Activated B cell treated with CpG ODN at 0.5 μM for 24 hours (primary cell): ENCODE measurements around the gene ZNF691. TPM values are rescaled to one million over a fixed set of nuclear protein-coding genes. Genes with fewer than 3 reads are reported as not detected.

Source experiments
- ATAC-seq: fragments of 200-7000 bp; cut with Tn5 transposase; one replicate; pipeline ENCODE4 v1.10.0; 2021; ENCODE audit warnings: low read depth, mild to moderate bottlenecking, moderate library complexity
- CTCF ChIA-PET: fragments of 350-600 bp; sonication (Branson Sonifier 250); formaldehyde crosslinking; loops from one replicate; lab custom pipeline; 2021; ENCODE audit warnings: antibody characterized with exemption; lab: Charles Lee
- POLR2A ChIA-PET: fragments of 350-600 bp; sonication (Branson Sonifier 250); formaldehyde crosslinking; loops from one replicate; lab custom pipeline; 2021; ENCODE audit warnings: antibody characterized with exemption; lab: Charles Lee
- DNase-seq: peaks from one replicate; pipeline ENCODE4 v3.0.0; 2022
- H3K27ac Mint-ChIP-seq: one replicate; pipeline ENCODE4 v1.8.0; 2020; ENCODE audit warnings: mixed read lengths
- H3K27me3 Mint-ChIP-seq: one replicate; pipeline ENCODE4 v1.8.0; 2021; ENCODE audit warnings: mixed read lengths
- H3K36me3 Mint-ChIP-seq: one replicate; pipeline ENCODE4 v1.8.0; 2021; ENCODE audit warnings: low read depth, mixed read lengths
- H3K4me1 Mint-ChIP-seq: one replicate; pipeline ENCODE4 v1.8.0; 2021; ENCODE audit warnings: mixed read lengths
- H3K4me3 Mint-ChIP-seq: one replicate; pipeline ENCODE4 v1.8.0; 2020; ENCODE audit warnings: mild to moderate bottlenecking, mixed read lengths
- H3K9me3 Mint-ChIP-seq: one replicate; pipeline ENCODE4 v1.8.0; 2020; ENCODE audit warnings: mixed read lengths
- CTCF ChIP-seq: fragments of 200-600 bp; IDR thresholded peaks from one replicate; pipeline ENCODE4 v1.8.0; 2022; ENCODE audit warnings: antibody characterized with exemption, mild to moderate bottlenecking
- intact Hi-C: fragments of 100-400 bp; cut with micrococcal nuclease; formaldehyde crosslinking; loops from one replicate; pipeline ENCODE4 v1.15.1; 2024
- total RNA-seq: library from RNA; stranded (reverse); gene quantifications from 2 replicates; pipeline ENCODE4 v1.2.3, GENCODE V29; 2022

The ZNF691 gene
- total RNA-seq, 1 donor from 2014 or later: 16.1 TPM

- CTCF ChIA-PET: interaction anchor here (1.0 to 2.8 kb wide), 4 partner anchors 50 to 257 kb away, joined by 3 to 13 read pairs (median 4); partner anchors contain the start of genes C1orf50 and P3H1
- Mint-ChIP-seq H3K36me3 (peaks cover 13% of the 10 kb centered on the region), H3K27me3 (no peaks in the 10 kb centered on the region)
These were observed 29.6 kb upstream of the ZNF691 start, which contains the start of the genes ERMAP and SVBP for GRCh38 chr1:42816585-42817439. ERMAP (plus strand) TSS chr1:42817122; CDS start chr1:42830449, 13,327 bp downstream. SVBP (minus strand) TSS chr1:42817397; CDS start chr1:42816544, 853 bp downstream.

GRCh38 chr1:42817440-42817767 is 29.0 kb upstream of the ZNF691 start:
- Mint-ChIP-seq H3K9me3 (no peaks in the 10 kb centered on the region), H3K27ac (no peak overlapping the region), H3K36me3 (peaks cover 13% of the 10 kb centered on the region), H3K4me1 (peaks cover 20% of the 10 kb centered on the region), H3K27me3 (no peaks in the 10 kb centered on the region), H3K4me3 (peak overlapping the region; percentile 79)
- ChIA-PET POLR2A (interaction anchor here (0.7 to 3.2 kb wide), 7 partner anchors 29 to 355 kb away, joined by 3 to 32 read pairs (median 3); partner anchors contain the start of genes C1orf50, CFAP57, EBNA1BP2 and P3H1), CTCF (interaction anchor here (1.2 to 2.8 kb wide), 3 partner anchors 50 to 256 kb away, joined by 3 to 13 read pairs (median 3); partner anchors contain the start of genes C1orf50 and P3H1)
- intact Hi-C loops: loop anchor here (1.0 to 5.0 kb wide), 7 partner anchors 29 to 482 kb away; partner anchors contain the start of genes C1orf50, CFAP57, EBNA1BP2 and FOXJ3
- TF ChIP-seq CTCF: no peak
- ATAC-seq: no peak
- DNase-seq: no peak

More at GRCh38 chr1:42816585-42817439, 29.6 kb upstream of the ZNF691 start, which contains the start of the genes ERMAP and SVBP:
- peak; percentile 88 for ATAC-seq
- Mint-ChIP-seq H3K27ac (peak within 1 kb of the TSS; percentile 86), H3K4me1 (peaks cover 20% of the 10 kb centered on the region), H3K9me3 (no peaks in the 10 kb centered on the region), H3K4me3 (peak within 1 kb of the TSS; percentile 86)
- no peak for TF ChIP-seq CTCF
- POLR2A ChIA-PET: interaction anchor here (0.7 to 3.2 kb wide), 8 partner anchors 30 to 355 kb away, joined by 3 to 32 read pairs (median 3); partner anchors contain the start of genes C1orf50, CFAP57, EBNA1BP2 and P3H1
- DNase-seq: peak; percentile 97
- intact Hi-C loops: loop anchor here (1.0 to 5.0 kb wide), 7 partner anchors 29 to 482 kb away; partner anchors contain the start of genes C1orf50, CFAP57, EBNA1BP2 and FOXJ3

GRCh38 chr1:42817976-42818375 is 28.4 kb upstream of the ZNF691 start:
- Mint-ChIP-seq H3K4me3 (peak overlapping the region; percentile 79), H3K4me1 (peaks cover 20% of the 10 kb centered on the region), H3K9me3 (no peaks in the 10 kb centered on the region), H3K27ac (no peak overlapping the region), H3K36me3 (peaks cover 13% of the 10 kb centered on the region), H3K27me3 (no peaks in the 10 kb centered on the region)
- ATAC-seq: no peak
- POLR2A ChIA-PET: interaction anchor here (0.7 to 3.2 kb wide), 7 partner anchors 28 to 354 kb away, joined by 3 to 32 read pairs (median 3); partner anchors contain the start of genes C1orf50, CFAP57, EBNA1BP2 and P3H1
- CTCF ChIA-PET: interaction anchor here (1.3 to 2.8 kb wide), 2 partner anchors 105 to 256 kb away, joined by 3 to 13 read pairs; no protein-coding TSS in a partner anchor
- TF ChIP-seq CTCF: no peak
- no peak for DNase-seq
- intact Hi-C loops: loop anchor here (1.0 to 5.0 kb wide), 7 partner anchors 28 to 483 kb away; partner anchors contain the start of genes C1orf50, CFAP57, EBNA1BP2 and FOXJ3

- ATAC-seq (no peak), DNase-seq (no peak)
- CTCF ChIA-PET: interaction anchor here (2.4 kb wide), 1 partner anchor 252 kb away, joined by 6 read pairs; no protein-coding TSS in a partner anchor
- POLR2A ChIA-PET: interaction anchor here (0.7 to 1.5 kb wide), 2 partner anchors 54 to 514 kb away, joined by 8 to 10 read pairs; partner anchors contain the start of genes C1orf50 and P3H1
- Mint-ChIP-seq H3K36me3 (peaks cover 8% of the 10 kb centered on the region), H3K4me3 (no peak overlapping the region), H3K27ac (no peak overlapping the region), H3K27me3 (no peaks in the 10 kb centered on the region), H3K4me1 (peaks cover 16% of the 10 kb centered on the region), H3K9me3 (no peaks in the 10 kb centered on the region)
- no peak for TF ChIP-seq CTCF
- intact Hi-C loops: no loop called here
These were observed 25.6 kb upstream of the ZNF691 start for GRCh38 chr1:42820813-42821212.
